ENCODE data around the gene TRAPPC5.

TRAPPC5 gene

DNA sequence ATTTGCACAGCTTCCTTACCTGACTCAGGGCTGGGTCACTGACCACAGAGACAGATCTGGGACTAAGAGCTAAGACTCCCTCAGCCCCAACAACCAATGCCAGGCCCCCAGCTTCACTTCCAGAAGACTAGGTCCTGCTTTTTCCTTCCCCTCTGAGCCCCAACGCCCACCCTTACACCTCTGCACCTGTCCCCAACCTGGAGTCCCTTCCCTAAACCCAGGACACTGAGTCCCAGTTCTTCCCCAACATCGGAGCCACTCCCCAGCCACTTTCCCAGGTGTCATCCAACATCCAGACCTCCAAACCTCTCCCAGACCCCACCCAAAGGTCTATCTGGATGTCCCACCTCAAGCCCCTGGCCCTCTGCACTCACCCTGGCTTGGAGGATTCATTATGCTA lies 18.4 kb downstream of the TRAPPC5 start:
- peaks cover 65% of the 10 kb centered on the region for H3K36me3 Mint-ChIP-seq
- peaks cover 83% of the 10 kb centered on the region for H3K4me1 Mint-ChIP-seq
- H3K4me3 Mint-ChIP-seq: peak overlapping the region; percentile 95
- H3K27ac Mint-ChIP-seq: peak overlapping the region; percentile 100
- no peak for ATAC-seq
- no peaks in the 10 kb centered on the region for H3K27me3 Mint-ChIP-seq
- H3K9me3 Mint-ChIP-seq: peaks cover 2% of the 10 kb centered on the region

DNA sequence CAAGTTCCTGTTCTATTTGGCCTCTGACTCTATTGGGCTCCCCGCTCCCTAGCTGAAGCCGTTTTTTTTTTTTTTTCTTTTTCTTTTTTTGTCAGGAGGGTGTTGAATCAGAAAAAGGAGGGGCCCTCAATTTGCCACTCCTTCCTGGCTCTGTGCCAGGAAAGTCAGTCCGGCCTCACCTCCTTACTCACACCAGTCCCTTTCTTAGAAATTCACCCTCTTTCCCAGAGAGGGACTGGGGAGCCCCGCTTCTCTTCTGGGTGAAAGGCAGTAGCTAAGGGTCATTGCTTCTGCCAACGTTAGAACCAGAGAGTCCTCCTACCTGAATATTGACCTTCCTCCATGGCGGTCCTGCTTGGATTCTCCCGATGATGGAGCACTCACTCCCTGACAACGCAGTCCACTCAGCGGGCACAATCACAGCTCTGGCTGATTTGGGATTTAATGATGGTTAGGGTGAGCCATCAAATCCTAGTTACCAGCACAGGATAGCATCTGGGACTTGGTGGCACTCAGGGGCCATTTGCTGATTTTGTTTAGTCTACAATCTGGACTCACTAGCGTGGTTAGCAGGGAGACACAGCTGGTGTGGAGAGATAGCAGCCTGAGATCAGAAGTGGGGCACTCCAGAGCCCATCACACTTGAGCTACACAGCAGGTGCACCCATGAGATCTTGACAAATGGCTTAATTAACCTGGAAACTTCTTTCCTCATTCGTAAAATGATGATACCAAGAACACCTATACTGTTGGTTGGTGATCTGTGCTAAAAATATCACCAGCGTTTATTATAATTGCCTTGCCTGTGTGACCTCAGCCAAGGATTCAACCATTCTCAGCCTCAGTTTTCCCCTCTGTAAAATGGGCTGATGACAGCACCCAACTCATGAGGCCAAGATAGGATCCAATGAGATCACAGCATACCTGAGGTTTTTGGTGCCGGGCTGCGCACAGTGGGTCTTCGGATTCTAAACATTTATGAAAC lies 19.1 kb downstream of the TRAPPC5 start:
- Mint-ChIP-seq H3K36me3 (peaks cover 65% of the 10 kb centered on the region), H3K27ac (peak overlapping the region; percentile 100), H3K9me3 (peaks cover 2% of the 10 kb centered on the region), H3K4me3 (peak overlapping the region; percentile 95), H3K4me1 (peaks cover 83% of the 10 kb centered on the region), H3K27me3 (no peaks in the 10 kb centered on the region)
- ATAC-seq: peak; percentile 35

DNA sequence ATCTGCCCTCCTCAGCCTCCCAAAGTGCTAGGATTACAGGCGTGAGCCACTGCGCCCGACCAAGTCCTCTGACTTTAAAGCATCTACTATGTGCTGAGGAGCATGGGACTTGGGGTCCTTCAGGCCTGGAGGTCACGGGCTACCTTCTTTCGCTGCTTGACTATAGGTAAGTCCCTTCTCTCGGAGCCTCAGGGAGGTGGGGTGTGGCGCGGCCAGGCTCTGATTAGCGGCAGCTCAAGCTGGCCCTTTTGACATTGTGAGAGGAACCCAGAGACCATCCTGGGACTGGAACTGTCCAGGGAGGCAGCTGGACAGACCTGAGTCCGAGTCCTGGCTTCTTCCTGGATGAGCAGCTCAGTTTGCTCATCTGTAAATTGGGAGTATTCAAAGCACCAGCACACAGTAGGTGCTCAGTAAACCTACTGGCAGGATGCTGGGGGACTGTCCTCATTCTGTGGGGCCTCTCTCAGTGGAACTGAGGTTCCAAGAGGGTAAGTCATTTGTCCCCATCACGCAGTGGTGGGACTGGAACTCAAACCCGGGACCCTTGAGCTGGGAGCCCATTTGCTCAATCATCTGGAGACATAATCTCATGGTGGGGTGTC lies 20.5 kb downstream of the TRAPPC5 start:
- H3K36me3 Mint-ChIP-seq: peaks cover 59% of the 10 kb centered on the region
- ATAC-seq: no peak
- H3K27me3 Mint-ChIP-seq: no peaks in the 10 kb centered on the region
- peak overlapping the region; percentile 95 for H3K4me3 Mint-ChIP-seq
- H3K4me1 Mint-ChIP-seq: peaks cover 89% of the 10 kb centered on the region
- H3K27ac Mint-ChIP-seq: peak overlapping the region; percentile 100
- H3K9me3 Mint-ChIP-seq: peaks cover 2% of the 10 kb centered on the region

DNA sequence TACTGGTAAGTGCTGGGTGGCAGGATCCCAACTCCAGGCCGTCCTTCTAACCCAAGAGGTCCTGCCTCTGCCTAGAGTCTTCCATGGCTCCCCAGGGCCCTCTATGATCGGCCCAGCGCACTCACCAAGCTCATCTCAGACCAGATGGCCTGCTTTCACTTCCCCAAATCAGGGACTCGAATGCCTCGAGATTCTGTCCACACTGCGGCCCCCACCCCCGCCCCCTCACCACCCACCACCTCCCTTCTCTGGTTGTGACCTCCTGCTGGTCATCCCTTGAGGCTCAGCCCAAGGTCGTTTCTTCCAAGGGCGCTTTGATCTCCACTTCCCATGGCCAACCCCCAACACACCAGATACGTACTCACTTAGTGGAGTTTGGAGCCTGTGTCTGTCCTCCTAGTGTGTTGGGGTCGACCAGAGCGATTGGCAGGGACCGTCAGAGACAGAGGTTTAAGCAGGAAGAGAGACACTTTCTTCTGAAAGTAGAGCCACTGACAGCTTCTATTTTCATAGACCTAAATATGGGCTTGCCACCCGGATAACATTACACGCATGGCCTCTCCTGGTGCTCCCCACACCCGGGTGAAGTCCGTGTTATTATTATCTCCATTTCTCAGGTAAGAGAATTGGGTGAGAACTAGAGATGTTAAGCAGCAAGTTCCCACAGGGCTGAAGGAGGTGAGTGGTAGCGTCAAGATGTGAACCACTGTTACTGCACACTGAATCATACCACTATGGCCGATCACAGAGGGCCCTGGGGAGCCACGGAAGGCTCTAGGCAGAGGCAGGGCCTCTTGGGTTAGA lies 21.2 kb downstream of the TRAPPC5 start, which contains the start of gene FCER2:
Gene FCER2 (minus strand): TSS at position 478 of the 804 bp plus-strand sequence. CDS start 2,371 bp downstream, outside the sequence.
- Mint-ChIP-seq H3K27ac (peak within 1 kb of the TSS; percentile 100), H3K4me3 (peak within 1 kb of the TSS; percentile 95), H3K9me3 (no peaks in the 10 kb centered on the region), H3K4me1 (peaks cover 90% of the 10 kb centered on the region), H3K36me3 (peaks cover 53% of the 10 kb centered on the region), H3K27me3 (no peaks in the 10 kb centered on the region)
- ATAC-seq: peak; percentile 83

DNA sequence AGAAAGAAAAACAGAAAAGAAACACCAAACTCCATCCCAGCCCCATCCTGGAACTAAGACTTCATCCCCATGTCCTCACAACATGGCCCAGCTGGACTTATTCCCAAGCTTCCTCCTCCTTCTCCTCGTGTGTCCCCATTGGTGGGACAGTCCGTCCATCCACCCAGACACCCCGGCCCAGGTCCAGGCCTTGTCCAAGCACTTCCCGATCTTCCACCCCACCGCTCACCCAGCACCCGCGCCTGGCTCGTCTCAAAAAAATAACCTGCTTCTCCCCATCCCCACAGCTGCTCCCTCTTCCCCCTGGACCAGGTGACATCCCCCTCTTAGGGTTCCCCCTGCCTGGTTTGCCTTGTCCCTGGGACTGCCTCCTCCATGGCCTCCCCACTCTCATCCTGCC lies 22.7 kb downstream of the TRAPPC5 start:
- no peaks in the 10 kb centered on the region for H3K27me3 Mint-ChIP-seq
- peak overlapping the region; percentile 25 for H3K4me3 Mint-ChIP-seq
- H3K27ac Mint-ChIP-seq: peak overlapping the region; percentile 100
- H3K9me3 Mint-ChIP-seq: no peaks in the 10 kb centered on the region
- H3K36me3 Mint-ChIP-seq: peaks cover 38% of the 10 kb centered on the region
- no peak for ATAC-seq
- H3K4me1 Mint-ChIP-seq: peaks cover 95% of the 10 kb centered on the region

DNA sequence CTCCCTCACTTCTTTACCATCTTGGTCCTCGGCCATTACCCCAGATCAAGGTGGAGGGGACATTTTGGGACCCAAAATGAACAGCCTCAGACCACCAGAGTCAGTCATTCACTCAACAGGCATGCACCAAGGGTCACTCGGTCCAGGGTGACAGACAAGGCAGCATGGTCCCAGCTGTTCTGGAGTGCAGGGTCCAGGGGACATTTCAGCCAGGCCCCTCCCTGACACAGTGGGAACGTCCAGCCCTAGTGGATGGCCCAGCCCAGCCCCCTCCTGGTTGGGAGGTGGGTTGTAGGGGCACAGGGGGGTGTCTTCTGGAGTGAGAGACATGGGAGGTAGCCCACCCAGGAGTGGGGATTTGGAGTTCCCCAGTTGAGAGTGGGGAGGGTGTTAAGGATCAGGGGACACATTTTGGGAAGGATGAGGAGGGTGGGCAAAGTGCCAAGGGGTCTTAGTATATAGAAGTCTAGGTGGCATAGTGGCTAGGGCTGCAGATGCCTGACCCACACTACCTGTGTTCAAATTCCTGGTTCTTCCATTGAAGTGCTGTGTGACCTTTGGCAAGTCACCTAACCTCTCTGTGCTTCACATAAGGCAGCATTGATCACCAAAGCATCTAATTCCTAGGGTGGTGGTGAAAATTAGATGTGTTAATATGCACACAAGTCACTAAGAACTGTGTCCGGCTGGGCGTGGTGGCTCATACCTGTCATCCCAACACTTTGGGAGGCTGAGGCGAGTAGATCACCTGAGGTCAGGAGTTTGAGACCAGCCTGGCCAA lies 23.8 kb downstream of the TRAPPC5 start:
- H3K4me1 Mint-ChIP-seq: peaks cover 95% of the 10 kb centered on the region
- H3K27ac Mint-ChIP-seq: peak overlapping the region; percentile 100
- ATAC-seq: no peak
- peaks cover 27% of the 10 kb centered on the region for H3K36me3 Mint-ChIP-seq
- peaks cover 3% of the 10 kb centered on the region for H3K9me3 Mint-ChIP-seq
- no peaks in the 10 kb centered on the region for H3K27me3 Mint-ChIP-seq
- H3K4me3 Mint-ChIP-seq: peak overlapping the region; percentile 25

DNA sequence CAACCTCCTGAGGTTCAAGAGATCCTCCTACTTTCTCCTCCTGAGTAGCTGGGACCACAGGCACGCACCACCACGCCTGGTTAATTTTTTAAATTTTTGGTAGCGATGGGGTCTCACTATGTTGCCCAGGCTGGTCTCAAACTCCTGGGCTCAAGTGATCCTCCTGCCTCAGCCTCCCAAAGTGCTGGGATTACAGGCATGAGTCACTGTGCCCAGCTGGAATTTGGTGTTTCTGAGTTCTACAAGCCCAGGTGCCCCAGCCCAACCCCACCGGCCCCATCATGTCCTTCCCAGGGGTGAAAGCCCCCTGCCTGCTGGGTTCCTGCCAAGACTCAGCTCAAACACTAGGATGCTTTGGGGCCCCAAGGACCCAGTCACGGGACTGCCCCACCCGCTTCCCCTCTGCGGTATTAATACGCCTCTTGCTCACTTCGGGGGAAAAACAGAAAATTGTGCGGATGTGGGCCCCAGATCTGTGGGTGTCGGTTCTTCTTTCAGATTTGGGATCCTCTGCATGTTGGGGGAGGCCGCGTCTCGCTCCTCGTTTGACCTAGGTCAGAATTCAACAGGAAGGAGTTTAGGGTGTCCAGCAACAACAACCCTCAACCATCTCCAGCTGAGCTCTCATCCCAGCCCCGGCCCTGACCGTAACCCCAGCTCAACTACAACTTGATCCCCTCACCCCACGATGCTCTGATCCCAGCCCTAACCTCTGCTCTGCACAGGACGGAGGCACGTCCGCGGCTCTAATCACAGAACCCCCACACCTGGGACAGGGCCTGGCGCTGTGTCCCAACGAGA lies 25.0 kb downstream of the TRAPPC5 start:
- Mint-ChIP-seq H3K27ac (peak overlapping the region; percentile 100), H3K36me3 (peaks cover 17% of the 10 kb centered on the region), H3K4me3 (peak overlapping the region; percentile 24), H3K4me1 (peaks cover 96% of the 10 kb centered on the region), H3K27me3 (no peaks in the 10 kb centered on the region), H3K9me3 (peaks cover 3% of the 10 kb centered on the region)
- peak; percentile 80 for ATAC-seq

DNA sequence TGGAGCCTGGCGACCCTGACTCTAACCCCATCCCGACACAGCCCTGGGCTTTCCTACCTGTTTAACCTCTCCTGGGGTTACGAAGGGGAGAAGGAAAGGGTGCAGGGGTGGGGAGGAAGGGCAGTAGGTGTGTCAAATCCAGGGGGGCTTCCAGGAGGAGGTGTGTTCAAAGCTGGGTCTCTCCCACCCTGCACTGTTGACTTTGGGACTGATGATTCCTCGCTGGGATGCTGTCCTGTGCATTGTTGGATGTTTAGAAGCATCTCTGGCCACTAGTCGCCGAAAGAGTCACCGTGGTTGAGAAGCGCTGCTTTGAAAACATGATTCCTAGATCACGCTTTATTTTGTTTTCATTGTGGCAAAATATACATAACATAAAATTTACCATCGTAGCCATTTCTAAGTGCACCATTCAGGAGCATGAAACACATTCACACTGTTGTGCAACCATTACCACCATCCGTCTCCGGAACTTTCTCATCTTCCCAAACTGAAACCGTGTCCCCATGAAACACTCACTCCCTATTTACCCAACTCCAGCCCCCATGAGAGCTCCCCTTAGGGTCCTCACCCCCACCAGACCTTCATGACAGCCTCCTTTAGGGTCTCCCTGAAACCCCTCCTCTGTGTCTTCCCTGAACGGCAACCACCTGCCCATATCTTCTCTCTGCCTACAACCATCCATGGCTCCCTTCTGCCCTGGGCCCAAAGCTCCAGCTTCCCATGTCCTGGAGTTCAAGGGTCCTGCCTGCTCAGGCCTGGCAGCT lies 25.7 kb downstream of the TRAPPC5 start:
- Mint-ChIP-seq H3K36me3 (peaks cover 12% of the 10 kb centered on the region), H3K27me3 (no peaks in the 10 kb centered on the region), H3K4me1 (peaks cover 96% of the 10 kb centered on the region), H3K9me3 (peaks cover 3% of the 10 kb centered on the region), H3K27ac (peak overlapping the region; percentile 100), H3K4me3 (peak overlapping the region; percentile 24)
- no peak for ATAC-seq

DNA sequence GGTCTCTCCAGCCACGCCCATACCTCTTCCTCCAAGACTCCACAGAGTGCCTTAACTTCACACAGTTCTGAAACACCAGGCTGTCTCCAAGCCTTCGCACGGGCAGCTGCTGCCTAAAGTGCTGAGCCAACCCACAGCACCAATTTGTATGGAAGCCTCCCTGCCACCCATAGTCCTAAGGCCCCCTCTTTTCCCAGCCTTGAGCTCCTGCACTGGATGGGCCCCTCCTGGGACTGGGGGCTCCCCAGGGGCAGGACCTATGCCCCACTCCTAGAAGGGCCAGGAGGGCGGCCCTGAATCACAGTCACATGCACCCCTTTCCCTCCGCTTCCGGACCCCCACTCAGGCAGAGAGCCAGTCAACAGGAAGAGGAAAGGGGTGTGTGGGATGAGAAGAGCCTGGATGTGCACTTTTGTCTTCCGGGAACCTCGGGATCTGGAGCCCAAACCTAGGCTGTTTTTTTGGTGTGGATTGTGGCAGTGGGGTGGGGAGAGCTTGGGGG lies 26.4 kb downstream of the TRAPPC5 start:
- Mint-ChIP-seq H3K4me3 (peak overlapping the region; percentile 13), H3K36me3 (peaks cover 7% of the 10 kb centered on the region), H3K4me1 (peaks cover 90% of the 10 kb centered on the region), H3K27me3 (no peaks in the 10 kb centered on the region), H3K9me3 (peaks cover 3% of the 10 kb centered on the region), H3K27ac (peak overlapping the region; percentile 100)
- no peak for ATAC-seq

DNA sequence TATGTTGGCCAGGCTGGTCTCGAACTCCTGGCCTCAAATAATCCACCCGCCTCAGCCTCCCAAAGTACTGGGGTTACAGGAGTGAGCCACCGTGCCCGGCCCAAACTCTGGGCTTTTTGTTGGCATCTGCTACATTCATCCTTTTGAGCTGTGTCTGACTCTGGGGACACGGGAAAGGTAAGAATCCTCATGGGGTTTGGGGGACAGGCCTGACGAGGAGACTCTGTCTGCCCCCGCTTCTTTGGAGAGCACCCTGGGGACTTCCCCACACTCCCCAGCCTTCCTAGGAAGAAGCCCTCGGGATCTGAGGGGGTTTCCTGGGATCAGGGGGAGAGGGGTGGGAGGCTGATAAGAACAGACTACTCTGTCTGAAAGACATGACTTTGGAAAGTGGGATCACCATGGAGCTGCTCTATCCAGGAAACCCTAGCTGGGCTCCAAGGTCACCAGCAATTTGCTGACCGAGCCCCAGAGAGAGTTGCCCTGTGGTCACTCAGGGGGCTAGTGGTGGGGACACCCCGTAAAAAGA lies 29.4 kb downstream of the TRAPPC5 start:
- H3K4me3 Mint-ChIP-seq: no peak overlapping the region
- peak overlapping the region; percentile 100 for H3K27ac Mint-ChIP-seq
- H3K36me3 Mint-ChIP-seq: no peaks in the 10 kb centered on the region
- no peak for ATAC-seq
- peaks cover 80% of the 10 kb centered on the region for H3K4me1 Mint-ChIP-seq
- no peaks in the 10 kb centered on the region for H3K27me3 Mint-ChIP-seq
- peaks cover 3% of the 10 kb centered on the region for H3K9me3 Mint-ChIP-seq

DNA sequence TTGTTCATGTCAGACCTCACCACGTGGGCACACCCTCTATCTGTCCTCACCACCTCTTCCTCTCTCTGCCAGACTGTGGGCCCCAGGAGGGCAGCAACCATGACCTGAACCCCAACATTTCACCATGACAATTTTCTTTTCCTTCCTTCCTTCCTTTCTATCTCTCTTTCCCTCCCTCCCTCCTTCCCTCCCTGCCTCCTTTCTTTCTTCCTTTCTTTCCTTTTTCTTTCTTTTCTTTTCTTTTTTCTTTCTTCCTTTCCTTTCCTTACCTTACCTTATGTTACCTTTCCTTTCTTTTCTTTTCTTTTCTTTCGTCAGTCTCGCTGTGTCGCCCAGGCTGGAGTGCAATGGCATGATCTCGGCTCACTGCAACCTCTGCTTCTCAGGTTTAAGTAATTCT lies 30.0 kb downstream of the TRAPPC5 start:
- Mint-ChIP-seq H3K4me3 (no peak overlapping the region), H3K27me3 (no peaks in the 10 kb centered on the region), H3K36me3 (no peaks in the 10 kb centered on the region), H3K4me1 (peaks cover 80% of the 10 kb centered on the region), H3K27ac (peak overlapping the region; percentile 100), H3K9me3 (peaks cover 3% of the 10 kb centered on the region)
- ATAC-seq: no peak

DNA sequence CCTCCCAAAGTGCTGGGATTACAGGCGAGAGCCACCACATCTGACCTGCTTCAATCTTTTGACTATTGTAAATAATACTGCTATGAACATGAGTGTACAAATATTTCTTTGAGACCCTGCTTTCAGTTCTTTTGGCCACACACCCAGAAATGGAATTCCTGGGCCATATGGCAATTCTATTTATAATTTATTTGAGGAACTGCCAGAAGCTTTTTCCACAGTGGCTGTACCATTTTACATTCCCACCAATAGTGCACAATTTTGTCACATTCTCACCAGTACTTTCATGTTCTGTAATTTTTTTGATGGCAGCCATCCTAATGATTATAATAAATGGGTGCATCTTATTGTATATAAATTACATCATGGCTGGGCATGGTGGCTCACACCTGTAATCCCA lies 35.0 kb downstream of the TRAPPC5 start:
- Mint-ChIP-seq H3K27ac (peak overlapping the region; percentile 78), H3K9me3 (peaks cover 4% of the 10 kb centered on the region), H3K27me3 (no peaks in the 10 kb centered on the region), H3K4me3 (no peak overlapping the region), H3K36me3 (peaks cover 6% of the 10 kb centered on the region), H3K4me1 (peaks cover 55% of the 10 kb centered on the region)
- ATAC-seq: no peak

DNA sequence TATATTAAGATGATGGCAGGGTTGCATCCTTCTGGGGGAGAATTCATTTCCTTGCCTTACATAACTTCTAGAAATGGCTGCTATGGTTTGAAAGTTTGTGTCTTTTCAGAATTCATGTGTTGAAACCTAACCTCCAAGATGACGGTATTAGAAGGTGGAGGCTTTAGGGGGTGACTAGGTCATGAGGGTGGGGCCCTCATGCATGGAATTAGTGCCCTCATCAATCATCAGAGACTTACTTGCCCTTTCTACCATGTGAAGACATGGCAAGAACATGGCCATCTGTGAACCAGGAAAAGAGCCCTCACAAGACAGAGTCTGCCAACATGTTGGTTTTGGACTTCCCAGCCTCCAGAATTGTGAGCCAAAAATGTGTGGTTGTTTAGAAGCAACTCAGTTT lies 36.1 kb downstream of the TRAPPC5 start:
- Mint-ChIP-seq H3K4me1 (peaks cover 53% of the 10 kb centered on the region), H3K27me3 (no peaks in the 10 kb centered on the region), H3K36me3 (peaks cover 6% of the 10 kb centered on the region), H3K9me3 (peaks cover 4% of the 10 kb centered on the region), H3K27ac (peak overlapping the region; percentile 78), H3K4me3 (no peak overlapping the region)
- ATAC-seq: no peak
